Stimulated activated CD4-positive, alpha-beta T cell treated with anti-CD3 and anti-CD28 coated beads, TNF-alpha, amount 100 ng/mL, for 24 hours (primary cell): ENCODE results near the gene MYO5B.

ENCODE experiments used
- DNase-seq, 3 experiments: peaks; one replicate each; pipeline ENCODE4 v3.0.0-alpha.2; 2020; ENCODE audit warnings: low read depth in 3 of 3

The MYO5B gene

GRCh38 chr18:49856496-49856895 lies 338.5 kb downstream of the MYO5B start:
- no peak for DNase-seq

GRCh38 chr18:49855711-49856415 lies 339.1 kb downstream of the MYO5B start:
- DNase-seq, result no peak

- DNase-seq, result no peak
Measured at GRCh38 chr18:49854681-49855080, 340.3 kb downstream of the MYO5B start.

GRCh38 chr18:49853436-49853835 lies 341.5 kb downstream of the MYO5B start:
- no peak for DNase-seq

GRCh38 chr18:49853011-49853410 lies 341.9 kb downstream of the MYO5B start:
- DNase-seq, result no peak

- DNase-seq, result no peak
Measured at GRCh38 chr18:49851624-49852023, 343.3 kb downstream of the MYO5B start.

- DNase-seq, result no peak
Measured at GRCh38 chr18:49850636-49851035, 344.3 kb downstream of the MYO5B start.

- no peak for DNase-seq
Measured at GRCh38 chr18:49849331-49850217, 345.4 kb downstream of the MYO5B start.

GRCh38 chr18:49848115-49848514 lies 346.8 kb downstream of the MYO5B start:
- DNase-seq, result no peak

GRCh38 chr18:49847524-49847923 lies 347.4 kb downstream of the MYO5B start:
- no peak for DNase-seq

- DNase-seq, result no peak
Measured at GRCh38 chr18:49846718-49847470, 348.1 kb downstream of the MYO5B start.

- DNase-seq, result no peak
Measured at GRCh38 chr18:49846361-49846662, 348.6 kb downstream of the MYO5B start.

- no peak for DNase-seq
Measured at GRCh38 chr18:49845629-49846360, 349.2 kb downstream of the MYO5B start.

- no peak for DNase-seq
Measured at GRCh38 chr18:49844903-49845302, 350.0 kb downstream of the MYO5B start.

- no peak for DNase-seq
Measured at GRCh38 chr18:49843778-49844625, 350.9 kb downstream of the MYO5B start.

GRCh38 chr18:49843131-49843530 lies 351.8 kb downstream of the MYO5B start:
- no peak for DNase-seq

- no peak for DNase-seq
Measured at GRCh38 chr18:49842656-49843055, 352.3 kb downstream of the MYO5B start.

GRCh38 chr18:49841236-49842217 lies 353.4 kb downstream of the MYO5B start:
- no peak for DNase-seq

GRCh38 chr18:49839012-49839411 lies 355.9 kb downstream of the MYO5B start:
- no peak for DNase-seq

GRCh38 chr18:49838381-49838780 lies 356.6 kb downstream of the MYO5B start:
- DNase-seq, result no peak
